GM18498 (cell line): Measurements from ENCODE around the gene PARVB.
"Not testable (repeated sequence)": the region's sequence is repeated elsewhere in the genome, so short reads cannot be mapped to it uniquely, and the experiment has no call there.

Experiments used
- ATAC-seq: cut with Tn5 transposase; IDR thresholded peaks from one replicate; pipeline ENCODE4 v1.9.1; 2021; ENCODE audit warnings: mild to moderate bottlenecking, moderate library complexity; ENCODE audit not compliant: unreplicated experiment

The PARVB gene

DNA sequence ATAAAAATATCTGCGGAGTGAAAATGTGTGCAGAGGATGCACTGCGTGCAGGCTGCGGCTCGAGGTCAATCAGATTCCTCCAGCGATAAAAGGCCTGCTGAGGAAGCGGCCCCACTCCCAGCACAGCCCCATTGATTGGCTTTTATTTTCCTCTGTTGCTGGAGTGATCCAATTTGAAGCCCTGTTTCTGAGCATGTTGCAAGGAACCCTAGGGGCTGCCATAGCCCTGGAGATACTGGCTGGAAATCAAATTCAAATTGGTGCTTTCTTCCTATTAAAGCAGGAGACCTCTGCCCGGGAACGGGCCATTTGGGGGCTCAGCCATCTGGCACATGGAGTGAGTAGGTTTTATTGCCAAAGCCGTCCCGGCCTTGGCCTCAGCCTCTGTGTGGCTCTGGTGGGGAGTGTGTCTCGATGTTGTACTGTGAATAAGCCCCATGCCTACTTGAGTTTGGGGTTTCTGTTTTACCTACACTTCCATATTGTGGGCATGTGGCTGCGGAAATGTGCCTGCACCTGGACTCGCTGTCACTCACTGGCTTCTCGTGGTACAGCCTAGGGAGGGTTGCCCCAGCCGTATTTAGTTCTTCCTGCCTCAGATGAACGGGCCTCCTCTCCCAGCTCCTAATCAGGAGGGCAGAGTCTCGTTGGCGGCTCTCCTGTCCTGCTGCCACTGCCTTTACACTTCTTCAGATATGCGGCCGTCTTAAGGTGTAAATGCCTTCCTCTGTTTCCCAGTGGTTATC, 25.6 kb downstream of the PARVB start:
- no peak for ATAC-seq

DNA sequence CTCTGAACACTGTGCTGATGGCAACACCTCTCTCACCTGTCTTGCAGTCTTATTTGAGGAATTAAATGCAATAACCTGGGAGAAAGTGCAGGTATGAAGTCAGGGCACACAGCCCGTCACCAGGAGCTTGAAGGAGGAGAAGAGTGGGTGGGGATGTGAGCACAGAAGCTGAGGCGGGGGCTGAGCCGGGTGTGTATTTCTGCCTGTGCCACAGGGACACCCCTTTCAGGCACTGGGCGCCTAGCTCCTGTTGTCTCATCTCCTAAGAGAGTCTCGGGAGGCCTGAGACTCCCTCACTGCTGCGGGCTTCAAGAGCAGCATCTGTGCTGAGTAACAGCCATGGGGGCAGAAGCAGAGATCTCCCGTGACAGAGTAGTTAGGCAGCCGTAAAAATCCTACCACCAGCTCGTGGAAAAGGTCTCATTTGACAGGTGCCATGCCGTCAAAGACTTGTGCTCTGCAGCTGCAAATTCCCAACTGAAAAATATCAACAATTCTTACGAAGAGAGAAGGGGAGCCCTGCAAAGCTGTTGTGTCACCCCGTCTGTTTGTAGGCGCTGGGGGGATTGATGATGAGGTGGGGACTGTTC, 26.8 kb downstream of the PARVB start:
- ATAC-seq, result no peak

DNA sequence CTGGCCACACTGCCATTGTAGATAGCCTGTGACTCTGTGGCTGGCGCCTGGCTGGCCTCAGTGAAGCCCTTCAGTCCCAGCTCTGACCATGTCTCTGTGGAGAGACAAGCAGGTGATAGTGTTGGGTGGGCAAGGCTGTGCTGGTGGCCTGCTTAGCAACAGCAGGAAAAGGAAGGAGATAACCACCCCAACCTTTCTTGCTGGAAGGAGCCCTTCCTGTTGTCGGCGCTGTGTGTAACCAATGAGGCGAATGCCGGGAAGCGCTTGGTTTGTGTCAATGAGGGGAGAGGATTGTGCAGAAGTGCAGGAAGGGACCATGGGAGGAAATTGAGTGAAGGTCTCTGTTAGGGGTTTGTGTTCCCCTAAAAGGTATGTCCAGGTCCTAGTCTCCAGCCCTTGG, 27.3 kb downstream of the PARVB start:
- no peak for ATAC-seq

DNA sequence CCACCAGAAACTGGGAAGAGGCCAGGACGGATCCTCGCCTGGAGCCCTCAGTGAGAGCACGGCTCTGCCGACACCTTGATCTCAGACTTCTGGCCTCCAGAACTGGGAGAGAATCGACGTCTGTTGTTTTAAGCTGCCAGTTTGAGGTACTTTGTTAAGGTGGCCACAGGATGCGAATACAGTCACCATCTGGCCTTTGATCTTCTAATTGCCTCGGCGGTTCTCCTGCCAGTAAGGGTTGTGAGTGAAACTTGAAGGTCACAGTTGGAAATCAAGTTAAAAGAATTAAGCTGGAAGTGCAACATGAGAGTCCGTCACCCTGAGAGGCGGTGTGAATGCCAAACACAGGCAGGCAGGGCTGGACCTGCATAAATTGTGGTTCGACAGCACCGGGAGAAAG, 27.9 kb downstream of the PARVB start:
- ATAC-seq, result no peak

DNA sequence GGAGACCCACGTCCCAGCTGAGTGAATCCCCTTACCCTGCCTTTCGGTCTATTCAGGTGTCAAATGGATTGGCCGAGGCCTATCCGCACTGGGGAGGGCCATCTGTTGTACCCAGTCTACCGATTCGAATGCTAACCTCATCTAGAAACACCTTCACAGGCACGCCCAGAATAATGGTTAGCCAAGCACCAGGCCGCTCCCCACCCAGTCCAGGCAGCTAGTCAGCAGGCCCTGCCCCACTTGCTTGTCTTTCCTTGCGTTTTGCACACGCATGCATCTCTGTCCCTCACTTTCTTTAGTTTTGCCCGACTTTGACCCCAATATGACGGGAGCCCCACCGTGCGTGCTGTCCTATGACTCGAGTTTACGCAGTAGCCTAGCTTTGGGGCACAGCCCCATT, 31.7 kb downstream of the PARVB start:
- ATAC-seq, result no peak

DNA sequence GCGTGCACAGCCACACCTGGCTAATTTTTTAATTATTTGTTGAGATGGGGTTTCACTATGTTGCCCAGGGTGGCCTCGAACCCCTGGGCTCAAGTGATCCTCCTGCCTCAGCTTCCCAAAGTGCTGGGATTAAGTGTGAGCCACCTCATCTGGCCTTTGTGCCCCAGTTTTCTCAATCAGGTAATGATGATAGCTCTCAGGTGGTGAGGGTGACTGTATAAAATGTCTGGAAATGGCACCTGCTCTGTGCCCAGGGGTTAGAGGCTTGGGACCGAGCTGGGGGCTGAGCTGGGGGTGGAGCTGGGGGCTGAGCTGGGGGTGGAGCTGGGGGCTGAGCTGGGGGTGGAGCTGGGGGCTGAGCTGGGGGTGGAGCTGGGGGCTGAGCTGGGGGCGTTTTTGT, 32.5 kb downstream of the PARVB start:
- not testable (repeated sequence) for ATAC-seq

DNA sequence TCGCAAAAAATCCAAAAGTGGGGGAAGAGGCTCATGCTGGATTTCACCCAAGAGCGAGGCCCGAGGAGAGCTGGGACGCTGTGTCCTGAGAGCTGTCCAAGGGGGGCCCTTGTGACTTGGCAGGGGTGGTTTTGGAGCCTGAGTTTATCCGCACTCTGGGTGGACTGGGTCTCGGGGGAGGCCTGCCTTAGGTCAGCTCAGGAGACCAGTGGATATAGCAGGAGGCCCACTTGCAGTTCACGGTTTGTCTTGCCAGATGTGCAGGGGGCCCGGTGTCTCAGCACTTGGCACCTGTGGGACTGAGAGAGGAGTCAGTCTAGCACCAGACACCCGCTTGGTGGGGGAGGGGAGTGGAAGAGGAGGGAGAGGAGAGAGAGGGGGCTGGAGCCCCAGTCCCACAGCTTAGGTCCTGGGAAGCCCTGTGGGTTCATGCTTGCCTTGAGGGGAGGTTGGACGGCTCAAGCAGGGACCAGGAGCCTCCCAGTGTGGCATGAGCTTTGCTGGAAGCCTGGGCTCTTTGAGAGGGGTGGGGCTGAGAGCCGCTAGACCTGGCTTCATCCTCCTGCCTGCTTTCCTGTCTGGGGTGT, 33.4 kb downstream of the PARVB start:
- ATAC-seq, result no peak

DNA sequence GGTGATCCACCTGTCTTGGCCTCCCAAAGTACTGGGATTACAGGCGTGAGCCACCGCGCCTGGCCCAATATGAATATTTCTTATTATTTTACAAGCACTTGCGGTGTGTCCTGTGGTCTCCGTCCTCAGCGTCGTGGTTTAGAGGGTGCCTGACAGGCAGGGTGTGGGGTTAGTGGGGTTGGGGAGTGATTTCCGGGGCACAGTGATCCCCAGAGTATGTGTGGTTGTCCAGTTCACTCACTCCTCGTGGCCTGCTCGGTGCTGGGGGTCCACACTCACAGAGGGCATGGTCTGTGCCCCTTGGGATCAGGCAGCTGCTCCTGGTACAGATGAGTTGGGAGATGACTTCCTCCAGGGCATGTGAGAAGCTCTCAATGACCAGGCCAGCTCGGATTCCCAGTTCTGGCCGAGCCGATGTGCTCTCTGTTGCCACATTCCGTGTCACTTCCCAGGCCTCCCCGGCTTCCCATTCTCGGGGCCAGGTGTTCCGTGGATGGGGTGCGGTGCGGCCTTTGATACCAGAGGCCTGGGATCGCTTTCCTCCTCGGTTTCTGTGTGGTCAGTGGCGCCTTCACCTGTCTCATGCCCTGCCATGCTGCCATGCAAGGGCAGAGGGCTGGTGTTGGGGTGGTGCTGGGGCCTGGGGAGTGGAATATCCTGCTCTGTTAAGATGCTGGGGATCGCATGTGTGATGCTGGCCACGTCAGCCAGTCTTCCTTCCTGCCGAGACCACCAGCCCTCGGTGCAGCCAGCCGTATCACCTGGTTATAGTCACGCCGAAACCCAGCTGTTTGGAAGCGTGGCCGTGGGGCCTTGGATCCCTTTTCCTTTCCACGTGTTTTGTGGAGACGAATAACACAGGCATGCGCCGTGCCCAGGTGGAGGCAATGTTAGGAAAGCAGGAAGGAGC, 39.6 kb downstream of the PARVB start:
- ATAC-seq, result no peak

DNA sequence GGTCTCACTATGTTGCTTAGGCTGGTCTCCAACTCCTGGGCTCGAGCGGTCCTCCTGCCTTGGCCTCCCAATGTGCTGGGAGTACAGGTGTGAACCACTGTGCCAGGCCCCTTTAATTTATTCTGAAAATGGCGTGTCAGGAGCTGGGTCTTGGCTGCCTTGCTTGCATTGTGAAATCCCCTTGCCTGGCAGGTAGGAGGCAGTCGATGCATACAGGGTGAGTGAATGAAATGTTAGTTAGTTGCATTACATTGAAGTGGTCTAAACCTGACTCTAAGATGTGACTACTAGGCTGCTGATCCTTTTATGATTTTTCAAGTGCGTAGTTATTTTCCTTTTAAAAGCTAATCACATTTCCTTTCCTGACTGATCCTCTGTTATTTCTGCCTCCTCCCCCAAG, 42.9 kb downstream of the PARVB start:
- ATAC-seq, result no peak

DNA sequence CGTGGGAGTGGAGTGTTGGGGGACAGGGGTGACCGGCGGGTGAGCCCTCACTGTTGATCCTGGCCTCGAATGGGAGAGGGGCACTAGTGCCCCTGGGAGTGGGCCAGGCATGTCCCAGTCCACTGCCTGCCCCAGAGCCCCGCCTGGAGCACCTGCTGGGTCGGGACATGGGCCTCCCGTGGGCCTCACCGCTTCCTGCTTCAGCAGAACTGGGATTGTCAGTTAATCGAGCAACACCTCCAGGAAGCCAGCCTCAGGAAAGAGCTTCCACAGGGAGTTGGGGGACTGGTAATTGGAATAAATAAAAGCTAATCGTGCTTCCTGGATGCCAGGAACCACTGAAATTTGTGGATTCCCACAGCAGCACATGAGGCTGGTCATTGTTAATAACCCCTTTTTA, 43.8 kb downstream of the PARVB start:
- no peak for ATAC-seq

DNA sequence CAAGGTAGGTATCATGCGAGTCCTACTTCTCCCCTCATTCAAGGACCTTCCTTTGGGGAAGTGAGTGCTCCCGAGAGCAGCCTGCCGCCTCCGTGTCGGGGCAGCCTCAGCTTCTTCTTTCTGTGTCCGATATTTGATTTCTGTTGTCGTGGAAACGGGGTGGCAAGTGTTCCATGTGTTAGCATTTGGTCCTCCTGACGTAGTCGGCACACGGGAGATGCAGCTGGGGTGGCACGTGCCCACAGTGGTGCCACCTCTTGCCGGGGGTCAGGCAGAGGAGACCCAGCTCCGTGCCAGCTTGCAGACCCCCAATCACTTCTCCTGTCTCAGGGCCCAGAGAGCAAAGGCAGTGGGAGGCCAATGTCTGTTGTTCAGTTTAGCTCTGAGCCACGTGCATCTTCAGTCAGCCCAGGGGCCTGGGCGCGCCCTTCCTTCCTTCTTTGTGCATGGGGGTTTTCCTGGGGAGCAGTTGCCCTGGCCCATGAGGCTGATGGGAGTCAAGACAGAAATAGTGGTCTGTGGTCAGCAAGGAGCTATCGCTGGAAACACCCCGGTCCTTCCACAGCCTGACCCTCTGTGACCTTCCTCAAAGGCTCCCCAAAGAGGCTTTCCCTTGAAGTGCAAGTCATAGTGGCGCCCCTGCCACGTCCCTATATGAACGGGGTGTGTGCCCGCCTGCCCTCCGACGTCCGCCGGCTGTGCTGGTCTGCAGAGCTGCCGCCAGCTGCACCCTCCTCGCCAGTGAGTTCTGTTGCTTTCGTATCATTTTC, 44.5 kb downstream of the PARVB start:
- no peak for ATAC-seq

DNA sequence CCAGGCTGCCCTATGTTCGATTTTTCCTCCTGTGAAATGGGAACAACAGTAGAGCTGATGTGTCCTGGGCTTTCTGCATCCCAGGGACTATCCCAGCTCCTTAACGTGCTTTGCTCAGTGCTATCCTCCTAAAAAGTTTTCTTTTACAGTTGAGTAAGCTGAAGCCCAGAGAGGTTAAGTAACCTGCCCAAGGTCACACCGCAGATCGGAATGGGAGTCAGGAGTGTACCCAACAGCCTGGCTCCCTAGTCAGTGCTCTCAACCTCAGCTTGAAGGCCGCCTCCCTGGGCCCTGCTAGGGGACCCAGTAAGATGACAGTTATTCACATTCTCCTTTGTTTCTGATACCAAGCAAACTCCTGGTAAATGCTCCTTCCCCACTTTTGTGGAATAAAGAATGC, 45.9 kb downstream of the PARVB start:
- ATAC-seq, result no peak

DNA sequence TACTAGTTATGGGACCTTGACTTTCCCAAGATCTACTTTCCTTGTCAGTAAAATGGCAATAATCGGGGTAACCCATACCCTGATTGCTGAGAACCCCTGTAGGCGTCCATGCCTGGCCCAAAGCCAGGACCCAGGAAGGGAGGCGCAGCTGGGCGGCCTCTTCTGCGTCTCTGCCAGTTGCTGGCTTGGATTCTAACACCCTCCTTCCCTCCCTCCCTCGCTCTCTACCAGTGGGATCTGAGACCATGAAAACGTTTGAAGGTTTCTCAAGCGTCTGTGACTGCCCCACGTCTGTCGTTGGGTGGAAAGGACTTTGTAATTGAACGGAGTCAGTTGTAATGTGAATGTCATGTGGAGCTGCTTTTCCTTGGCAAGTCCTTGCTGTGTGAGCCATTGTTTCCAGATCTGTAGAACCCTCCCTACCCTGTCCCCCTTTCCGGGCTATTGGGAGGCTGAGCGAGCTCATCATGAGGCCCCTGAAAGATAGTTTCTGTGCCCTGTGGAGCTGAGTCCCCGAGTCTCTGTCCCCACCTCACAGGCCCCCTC, 47.8 kb downstream of the PARVB start:
- ATAC-seq, result no peak

DNA sequence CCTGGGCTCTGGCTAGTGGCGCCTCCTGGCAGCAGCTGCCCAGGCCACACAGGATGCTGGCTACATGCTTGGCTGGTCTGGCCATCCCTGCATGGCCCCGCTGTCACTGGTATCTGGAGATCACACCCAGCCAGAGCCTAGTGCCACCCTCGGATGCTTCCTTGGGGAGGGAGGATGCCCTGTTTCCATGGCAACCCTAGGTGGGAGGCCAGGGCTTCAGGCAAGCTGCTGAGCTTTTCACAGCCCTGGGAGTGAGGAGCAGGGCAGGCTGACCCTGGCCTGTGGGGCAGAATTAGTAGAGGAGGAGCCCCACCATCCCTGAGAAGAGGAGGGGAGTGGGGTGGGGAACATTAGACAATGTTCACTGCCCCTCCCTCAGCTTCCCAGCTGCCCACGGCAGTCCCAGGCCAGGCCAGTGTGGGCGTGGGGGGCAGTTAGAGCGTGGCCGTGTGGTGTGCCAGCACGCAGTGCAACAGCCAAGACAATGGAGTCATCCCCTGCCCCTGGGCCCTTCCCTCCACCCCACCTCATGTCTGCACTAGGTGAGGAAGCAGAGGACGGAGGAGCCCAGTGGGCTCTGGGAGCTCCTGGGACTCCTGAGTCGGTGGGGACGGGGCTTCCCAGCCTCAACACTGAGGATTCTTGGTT, 50.4 kb downstream of the PARVB start:
- ATAC-seq, result no peak

DNA sequence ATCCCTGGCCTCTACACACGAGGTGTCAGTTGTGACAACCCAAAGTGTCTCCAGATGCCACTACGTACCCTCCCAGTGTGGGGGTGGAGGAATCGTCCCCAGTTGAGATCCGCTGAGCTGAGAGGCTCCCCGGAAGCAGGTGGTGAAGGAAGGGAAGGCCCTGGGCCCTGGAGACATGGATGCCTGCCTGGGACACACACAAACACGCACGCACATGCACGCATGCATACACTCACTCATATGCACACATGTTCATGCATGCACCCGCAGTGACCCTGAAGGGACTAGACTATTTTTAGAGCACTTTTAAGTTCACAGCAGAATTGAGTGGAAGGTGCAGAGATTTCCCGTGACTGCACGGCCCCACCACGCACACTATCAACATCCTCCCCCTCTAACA, 50.9 kb downstream of the PARVB start:
- no peak for ATAC-seq

DNA sequence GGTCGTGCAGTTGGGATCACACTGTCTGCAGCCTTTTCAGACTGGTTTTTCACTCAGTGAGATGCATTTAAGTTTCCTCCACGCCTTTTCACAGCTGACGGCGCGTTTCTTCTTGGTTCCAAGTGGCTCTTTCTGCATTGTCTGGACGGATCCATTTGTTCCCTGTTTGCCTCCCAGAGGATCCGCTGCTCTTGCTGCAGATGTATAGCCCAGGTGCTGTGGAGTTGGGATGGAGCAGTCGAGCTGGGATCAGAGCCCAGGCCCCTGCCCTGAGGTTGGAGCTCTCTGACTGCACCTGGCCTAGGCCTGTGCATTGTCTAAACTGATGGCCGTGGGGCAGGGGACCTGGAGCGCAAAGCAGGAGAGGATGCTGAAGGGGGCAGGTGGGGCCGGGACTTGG, 51.6 kb downstream of the PARVB start:
- no peak for ATAC-seq

DNA sequence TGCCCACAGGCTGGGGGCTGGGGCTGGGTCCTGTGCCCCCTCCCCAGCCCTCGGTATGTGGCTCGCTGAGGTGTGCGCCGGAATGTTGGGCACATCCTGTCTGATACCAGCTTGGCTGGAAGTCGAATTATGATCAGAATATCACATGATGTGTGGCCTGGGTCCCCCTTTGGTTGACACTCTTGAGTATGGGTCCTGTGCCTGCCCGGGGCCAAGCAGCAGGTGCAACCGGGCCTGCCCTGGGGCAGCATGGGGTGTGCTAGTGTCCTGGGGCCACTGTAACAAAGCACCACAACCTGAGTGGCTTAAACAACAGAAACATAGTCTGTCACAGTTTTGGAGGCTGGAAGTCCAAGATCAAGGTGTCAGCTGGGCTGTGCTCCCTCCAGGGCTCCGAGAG, 52.7 kb downstream of the PARVB start:
- ATAC-seq, result no peak

DNA sequence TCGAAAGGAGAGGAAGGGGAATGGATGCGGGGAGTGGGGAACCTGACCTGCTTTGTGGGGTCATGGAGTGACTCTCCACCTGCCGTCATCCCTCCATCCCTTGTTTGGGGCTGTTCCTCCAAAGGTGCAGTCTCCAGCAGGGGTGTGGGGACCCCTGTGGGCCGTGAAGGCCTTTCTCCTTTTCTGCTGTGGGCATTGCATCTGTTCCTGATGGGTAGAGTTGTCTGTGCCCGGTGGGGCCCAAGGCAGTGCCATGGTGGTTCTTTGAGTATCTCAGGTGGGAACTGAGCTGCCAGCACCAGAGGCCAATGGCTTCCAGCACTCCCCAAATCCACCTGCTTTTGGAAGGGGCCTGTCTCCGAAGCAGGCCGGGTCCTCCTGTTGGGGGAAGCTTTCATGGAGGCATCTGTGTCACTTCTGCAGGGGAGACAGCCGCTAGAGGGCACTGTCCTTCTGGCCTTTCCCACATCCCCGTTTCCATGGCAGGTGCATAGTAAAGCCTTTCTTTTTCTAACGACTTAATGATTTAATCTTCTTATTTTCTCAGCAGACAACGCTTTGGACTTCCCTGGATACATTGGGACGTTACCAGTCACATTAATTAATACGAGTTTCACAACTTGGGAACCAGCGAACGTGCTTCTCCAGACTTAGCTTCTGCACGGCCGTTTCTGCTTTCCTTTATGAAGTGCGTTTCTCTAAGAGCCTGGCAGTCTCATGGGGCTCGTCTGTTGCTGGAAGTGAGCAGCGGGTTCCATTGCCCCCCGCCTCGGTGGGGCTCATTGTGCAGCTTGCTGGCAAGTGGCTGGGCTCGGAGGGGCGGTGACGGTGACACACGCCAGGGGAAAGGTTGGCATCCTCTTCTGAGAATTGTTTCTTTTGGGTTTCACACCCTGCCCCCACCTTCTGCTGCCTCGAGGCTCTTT, 57.1 kb downstream of the PARVB start:
- no peak for ATAC-seq

DNA sequence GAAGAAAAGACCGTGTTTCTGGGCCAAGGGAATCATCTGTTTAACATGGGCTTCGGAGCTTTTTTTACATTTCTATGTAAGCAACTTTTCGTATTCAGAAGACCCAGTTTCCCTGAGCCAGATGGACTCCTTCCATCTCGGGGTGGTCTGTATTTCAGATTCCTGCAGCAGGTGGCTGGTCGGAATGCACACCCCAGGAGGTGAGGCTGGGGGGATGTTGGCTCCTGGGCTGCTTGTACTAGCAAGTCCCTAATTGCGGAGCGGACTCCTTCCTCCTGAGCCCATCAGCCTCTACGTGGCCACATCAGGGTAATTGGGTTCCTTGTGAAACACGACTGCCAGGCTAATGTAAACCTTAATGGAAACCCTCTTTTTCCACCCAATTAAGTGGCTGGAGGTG, 58.7 kb downstream of the PARVB start:
- no peak for ATAC-seq
